Type B pancreatic cell (in vitro differentiated cells): Measurements from ENCODE around the gene EEF1AKMT2. TPM values are rescaled to one million over a fixed set of nuclear protein-coding genes. Genes with fewer than 3 reads are reported as not detected.
A peak's percentile ranks its signal among the peaks of the same experiment; 100 is the strongest.

Experiments used
- DNase-seq: peaks from one replicate; pipeline ENCODE4 v3.0.0; 2021; ENCODE audit warnings: mixed read lengths; ENCODE audit not compliant: unreplicated experiment; ENCODE audit errors: extremely low spot score
- H3K27ac Mint-ChIP-seq: 2 replicates; pipeline ENCODE4 v1.8.0; 2021; ENCODE audit warnings: mild to moderate bottlenecking, mixed read lengths
- H3K27me3 Mint-ChIP-seq: 2 replicates; pipeline ENCODE4 v1.8.0; 2021; ENCODE audit warnings: mixed read lengths
- H3K36me3 Mint-ChIP-seq: 2 replicates; pipeline ENCODE4 v1.8.0; 2021; ENCODE audit warnings: mixed read lengths
- H3K4me1 Mint-ChIP-seq: one replicate; pipeline ENCODE4 v1.8.0; 2021; ENCODE audit warnings: mixed read lengths; ENCODE audit not compliant: unreplicated experiment
- H3K4me3 Mint-ChIP-seq: 2 replicates; pipeline ENCODE4 v1.8.0; 2021; ENCODE audit warnings: mild to moderate bottlenecking, mixed read lengths
- H3K9me3 Mint-ChIP-seq: 2 replicates; pipeline ENCODE4 v1.8.0; 2021; ENCODE audit warnings: mixed read lengths
- total RNA-seq: library from RNA; stranded (reverse); gene quantifications from 2 replicates; pipeline ENCODE4 v1.2.1, GENCODE V29; 2021; ENCODE audit warnings: low replicate concordance
- TF ChIP-seq, protein P1 (sequence below): fragments of 200-600 bp; sonication (generic); conservative IDR thresholded peaks from 2 replicates; pipeline ENCODE4 v1.5.0; 2021; ENCODE audit warnings: antibody characterized with exemption, mild to moderate bottlenecking

Gene EEF1AKMT2
- total RNA-seq, 1 donor from 2014 or later = 18.8 TPM

DNA sequence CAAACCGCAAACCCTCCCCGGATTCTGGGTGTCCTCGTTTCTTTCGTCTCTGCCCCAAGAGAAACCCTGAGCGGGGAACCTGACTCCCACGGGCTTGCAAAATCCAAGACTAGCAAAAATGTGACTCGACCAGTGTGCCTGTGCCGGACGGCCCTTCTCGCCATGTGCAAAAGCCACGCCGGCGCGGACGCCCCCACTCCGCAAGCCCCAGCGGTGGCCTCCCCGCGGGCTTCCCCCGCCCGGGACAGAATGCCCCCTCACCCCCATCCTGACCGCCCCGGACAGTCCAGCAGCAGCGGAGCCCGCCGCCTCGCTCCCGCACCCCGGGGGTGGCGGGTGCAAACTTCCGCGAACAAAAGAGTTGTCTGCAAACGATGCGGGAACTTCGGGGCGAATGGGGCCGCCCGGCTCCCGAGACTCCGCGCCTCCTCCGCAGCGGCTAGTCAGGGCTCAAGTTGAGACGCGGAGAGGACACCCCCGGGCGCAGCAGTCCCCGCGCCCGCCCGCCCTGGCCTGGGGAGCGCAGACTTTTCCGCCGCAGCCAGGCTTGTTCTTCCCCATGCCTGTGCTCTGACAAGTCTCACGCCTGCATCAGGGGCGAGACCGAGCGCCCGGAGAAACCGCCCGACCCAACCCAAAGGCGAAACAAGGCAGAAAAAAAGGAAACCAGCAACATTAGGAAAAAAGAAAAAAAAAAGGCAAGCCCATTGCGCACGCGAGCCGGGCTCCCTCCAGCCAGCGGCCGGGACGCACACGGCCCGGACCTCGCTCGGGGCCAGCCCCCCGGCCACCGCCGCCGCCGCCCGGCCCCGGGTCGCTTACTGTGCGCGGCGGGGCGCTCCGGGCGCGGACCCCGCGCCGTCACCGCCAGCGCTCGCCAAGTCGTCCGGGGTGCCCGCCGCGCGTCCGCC lies 48.2 kb downstream of the EEF1AKMT2 start:
- Mint-ChIP-seq H3K27ac (peak overlapping the region; percentile 93), H3K9me3 (no peaks in the 10 kb centered on the region), H3K27me3 (no peaks in the 10 kb centered on the region), H3K4me3 (peak overlapping the region; percentile 98), H3K4me1 (peaks cover 57% of the 10 kb centered on the region), H3K36me3 (no peaks in the 10 kb centered on the region)
- peak; percentile 78 for DNase-seq
- TF ChIP-seq, protein P1, sequence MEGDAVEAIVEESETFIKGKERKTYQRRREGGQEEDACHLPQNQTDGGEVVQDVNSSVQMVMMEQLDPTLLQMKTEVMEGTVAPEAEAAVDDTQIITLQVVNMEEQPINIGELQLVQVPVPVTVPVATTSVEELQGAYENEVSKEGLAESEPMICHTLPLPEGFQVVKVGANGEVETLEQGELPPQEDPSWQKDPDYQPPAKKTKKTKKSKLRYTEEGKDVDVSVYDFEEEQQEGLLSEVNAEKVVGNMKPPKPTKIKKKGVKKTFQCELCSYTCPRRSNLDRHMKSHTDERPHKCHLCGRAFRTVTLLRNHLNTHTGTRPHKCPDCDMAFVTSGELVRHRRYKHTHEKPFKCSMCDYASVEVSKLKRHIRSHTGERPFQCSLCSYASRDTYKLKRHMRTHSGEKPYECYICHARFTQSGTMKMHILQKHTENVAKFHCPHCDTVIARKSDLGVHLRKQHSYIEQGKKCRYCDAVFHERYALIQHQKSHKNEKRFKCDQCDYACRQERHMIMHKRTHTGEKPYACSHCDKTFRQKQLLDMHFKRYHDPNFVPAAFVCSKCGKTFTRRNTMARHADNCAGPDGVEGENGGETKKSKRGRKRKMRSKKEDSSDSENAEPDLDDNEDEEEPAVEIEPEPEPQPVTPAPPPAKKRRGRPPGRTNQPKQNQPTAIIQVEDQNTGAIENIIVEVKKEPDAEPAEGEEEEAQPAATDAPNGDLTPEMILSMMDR = no peak

DNA sequence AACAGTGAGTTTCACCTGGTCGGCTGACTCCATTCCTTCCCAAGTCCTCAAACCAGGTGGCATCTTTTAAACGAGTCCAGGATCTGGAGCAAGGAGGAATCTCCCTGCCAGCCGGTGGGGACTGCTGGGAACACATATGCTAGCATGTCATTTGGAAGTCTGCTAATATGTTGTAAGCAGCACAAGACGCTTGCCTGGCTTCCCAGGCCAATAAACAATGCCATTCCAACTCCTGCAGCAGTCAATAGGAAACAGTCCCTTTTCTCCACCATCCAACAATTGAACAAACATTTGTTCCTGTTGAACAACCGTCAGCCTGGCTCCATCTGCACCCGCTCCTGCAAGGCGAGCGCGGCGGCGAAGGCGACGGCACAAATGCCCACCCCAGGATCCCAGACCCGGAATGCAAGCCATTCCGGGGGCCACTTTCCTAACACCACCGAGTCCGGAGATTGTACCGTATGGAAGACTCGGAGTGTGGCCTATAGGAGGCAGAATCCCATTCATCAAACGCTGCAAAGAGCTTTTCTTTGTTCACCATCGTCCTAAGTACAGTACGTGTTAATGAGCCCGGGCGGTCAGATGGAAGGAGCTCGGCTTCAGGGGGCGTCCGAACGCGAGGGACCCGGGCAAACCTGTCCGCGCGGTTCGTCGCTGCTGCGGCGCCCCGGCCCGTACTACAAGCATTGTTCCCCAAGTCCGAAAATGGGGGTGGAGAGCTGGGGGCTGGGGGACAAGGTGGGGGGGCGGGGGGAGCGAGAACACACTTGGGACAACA lies 49.1 kb downstream of the EEF1AKMT2 start:
- peak overlapping the region; percentile 98 for H3K4me3 Mint-ChIP-seq
- TF ChIP-seq, protein P1 = peak; percentile 43
- no peaks in the 10 kb centered on the region for H3K36me3 Mint-ChIP-seq
- DNase-seq = peak; percentile 69
- H3K4me1 Mint-ChIP-seq = peaks cover 64% of the 10 kb centered on the region
- H3K27me3 Mint-ChIP-seq = no peaks in the 10 kb centered on the region
- H3K27ac Mint-ChIP-seq = peak overlapping the region; percentile 93
- H3K9me3 Mint-ChIP-seq = no peaks in the 10 kb centered on the region

DNA sequence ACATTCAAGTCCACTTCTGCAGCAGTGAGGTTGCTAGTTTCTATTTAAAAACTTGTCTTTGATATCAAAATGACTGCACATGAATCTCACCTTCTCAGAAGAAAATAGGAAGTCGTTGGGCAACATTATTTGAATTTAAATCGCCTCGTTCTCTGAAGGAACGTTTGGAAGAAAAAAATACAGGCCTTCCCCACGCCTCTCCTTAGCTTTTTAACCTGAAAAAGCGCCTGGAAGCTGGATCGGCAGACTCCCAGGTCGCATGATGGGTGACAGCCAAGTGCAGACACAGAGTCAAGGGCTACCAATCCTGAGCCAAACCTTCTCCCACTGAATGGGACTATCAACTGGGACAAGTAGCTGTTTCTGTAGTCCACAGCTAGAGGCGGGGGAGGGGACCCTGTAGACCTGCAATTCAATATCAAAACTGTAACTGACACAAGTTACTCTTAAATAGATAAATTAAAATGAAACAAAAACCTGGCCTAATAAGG lies 49.7 kb downstream of the EEF1AKMT2 start:
- H3K27ac Mint-ChIP-seq = peak overlapping the region; percentile 93
- H3K4me3 Mint-ChIP-seq = peak overlapping the region; percentile 98
- no peak for DNase-seq
- no peaks in the 10 kb centered on the region for H3K9me3 Mint-ChIP-seq
- peaks cover 69% of the 10 kb centered on the region for H3K4me1 Mint-ChIP-seq
- H3K27me3 Mint-ChIP-seq = no peaks in the 10 kb centered on the region
- H3K36me3 Mint-ChIP-seq = no peaks in the 10 kb centered on the region
- TF ChIP-seq, protein P1 = no peak

DNA sequence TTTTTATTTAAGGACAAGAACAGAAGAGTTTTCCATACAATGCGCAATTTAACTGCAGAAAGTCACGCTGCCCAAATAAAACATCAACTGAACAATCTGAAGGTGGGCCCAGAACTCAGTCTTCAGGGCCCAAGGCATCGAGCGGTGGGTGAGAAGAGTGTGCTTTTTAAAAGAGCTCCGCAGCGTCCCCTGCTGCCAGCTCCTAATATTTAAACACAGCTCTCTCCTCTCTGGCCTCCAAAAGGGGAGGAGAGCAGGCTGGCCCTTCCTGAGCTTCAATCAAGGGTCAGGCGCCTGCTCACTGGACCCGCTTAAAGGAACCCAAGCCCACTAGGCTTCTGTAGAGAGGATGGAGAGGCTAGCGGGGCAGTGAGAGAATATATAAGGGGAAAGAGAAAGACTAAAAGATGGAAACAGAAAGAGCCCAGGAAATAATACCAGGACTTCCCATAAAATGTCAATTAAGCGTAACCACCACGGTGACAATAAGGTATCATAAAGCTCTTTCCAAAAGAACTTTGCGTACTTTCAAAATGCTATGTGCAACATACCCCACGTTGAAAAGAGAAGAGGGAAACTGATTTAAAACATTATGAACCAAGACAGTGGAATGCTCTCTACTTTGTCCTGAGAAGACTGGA lies 50.3 kb downstream of the EEF1AKMT2 start:
- H3K27ac Mint-ChIP-seq = peak overlapping the region; percentile 86
- no peaks in the 10 kb centered on the region for H3K27me3 Mint-ChIP-seq
- no peaks in the 10 kb centered on the region for H3K36me3 Mint-ChIP-seq
- peak; percentile 82 for DNase-seq
- TF ChIP-seq, protein P1 = peak; percentile 94
- H3K9me3 Mint-ChIP-seq = no peaks in the 10 kb centered on the region
- H3K4me3 Mint-ChIP-seq = peak overlapping the region; percentile 98
- H3K4me1 Mint-ChIP-seq = peaks cover 71% of the 10 kb centered on the region
